IPS DF 6.9 (cell line): ENCODE results near the gene RIPOR2.
"Not testable (repeated sequence)": the region's sequence is repeated elsewhere in the genome, so short reads cannot be mapped to it uniquely, and the experiment has no call there.

ENCODE experiments used
- DNase-seq: peaks from one replicate; pipeline ENCODE4 v3.0.0-alpha.2; 2013; ENCODE audit warnings: low read depth, low spot score
- H3K27ac ChIP-seq: one replicate; pipeline ENCODE4 v1.5.1; 2013; ENCODE audit warnings: low read length, control low read depth
- H3K27me3 ChIP-seq: 2 replicates; pipeline ENCODE4 v1.6.1; 2013; ENCODE audit warnings: mild to moderate bottlenecking, low read length; ENCODE audit not compliant: control insufficient read depth, insufficient read depth
- H3K36me3 ChIP-seq: 2 replicates; pipeline ENCODE4 v1.6.1; 2013; ENCODE audit warnings: low read length; ENCODE audit not compliant: control insufficient read depth, insufficient read depth
- H3K4me1 ChIP-seq: 2 replicates; pipeline ENCODE4 v1.6.1; 2013; ENCODE audit warnings: low read length; ENCODE audit not compliant: control insufficient read depth, insufficient read depth
- H3K4me3 ChIP-seq: 2 replicates; pipeline ENCODE4 v1.5.1; 2013; ENCODE audit warnings: mild to moderate bottlenecking, low read length
- H3K9me3 ChIP-seq: 2 replicates; pipeline ENCODE4 v1.6.1; 2013; ENCODE audit warnings: low read length, inconsistent platforms; ENCODE audit not compliant: control insufficient read depth, insufficient read depth
- WGBS: extraction: QIAGEN DNeasy Blood & Tissue Kit; methylation state at CpG from one replicate; pipeline ENCODE4 v1.1.7; 2013; ENCODE audit warnings: mixed read lengths, missing lambda C conversion rate; ENCODE audit not compliant: insufficient read length, insufficient coverage; 5-methylcytosine and 5-hydroxymethylcytosine counted together

The RIPOR2 gene

DNA sequence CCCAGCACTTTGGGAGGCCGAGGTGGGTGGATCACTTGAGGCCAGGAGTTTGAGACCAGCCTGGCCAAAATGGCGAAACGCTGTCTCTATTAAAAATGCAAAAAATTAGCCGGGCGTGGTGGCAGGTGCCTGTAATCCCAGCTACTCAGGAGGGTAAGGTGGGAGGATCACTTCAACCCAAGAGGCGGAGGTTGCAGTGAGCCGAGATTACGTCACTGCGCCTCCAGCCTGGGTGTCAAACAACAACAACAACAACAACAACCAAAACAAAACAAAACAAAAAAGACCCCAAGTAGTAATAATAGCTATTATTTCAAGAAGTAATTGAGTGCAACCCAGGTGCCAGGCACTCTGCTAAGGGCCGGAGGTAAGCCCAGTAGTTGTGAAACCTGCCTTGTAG is 21.7 kb downstream of the RIPOR2 start:
- H3K9me3 ChIP-seq, H3K4me3 ChIP-seq, DNase-seq, H3K36me3 ChIP-seq, H3K27ac ChIP-seq, H3K4me1 ChIP-seq: not testable (repeated sequence)
- WGBS = no CpG with 5 or more reads among the region's 10 CpGs
- peaks cover 12% of the 10 kb centered on the region; the same call in 1 of the 2 replicates for H3K27me3 ChIP-seq

DNA sequence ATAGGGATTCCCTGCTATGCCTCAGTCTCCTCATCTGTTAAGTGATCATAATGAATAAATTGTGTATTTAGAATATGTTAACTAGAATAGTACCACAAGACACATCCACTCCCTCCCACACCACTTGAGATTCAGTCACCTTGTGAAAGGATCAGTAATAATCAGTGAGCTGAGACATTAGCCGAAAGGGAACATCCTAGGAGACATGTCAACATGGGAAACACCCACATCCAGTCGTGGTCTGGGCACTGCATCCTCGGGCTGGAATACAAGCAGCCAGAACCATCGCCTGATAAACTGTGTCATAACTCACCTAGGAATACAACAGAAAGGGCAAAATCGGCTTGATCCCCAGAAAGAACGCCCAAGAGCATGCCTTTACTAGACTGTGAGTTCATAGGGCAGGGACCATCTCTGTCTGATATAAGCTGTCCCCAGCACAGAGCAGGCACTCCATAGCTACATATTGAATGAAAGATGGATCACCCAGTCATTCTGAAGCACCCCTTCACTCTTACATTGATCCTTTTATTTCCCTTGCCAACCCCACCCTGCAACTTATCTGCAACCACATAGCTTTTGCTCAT is 23.9 kb downstream of the RIPOR2 start:
- WGBS = no CpG with 5 or more reads among the region's 6 CpGs
- Histone ChIP-seq H3K4me3 (no peak overlapping the region), H3K9me3 (no peaks in the 10 kb centered on the region), H3K4me1 (peaks cover 2% of the 10 kb centered on the region; the same call in 1 of the 2 replicates), H3K27me3 (peaks cover 12% of the 10 kb centered on the region; the same call in 1 of the 2 replicates), H3K36me3 (no peaks in the 10 kb centered on the region), H3K27ac (no peak overlapping the region)
- no peak for DNase-seq

- DNase-seq = no peak
- Histone ChIP-seq H3K4me3 (peak overlapping the region; percentile 47; the same call in 1 of the 2 replicates), H3K9me3 (no peaks in the 10 kb centered on the region), H3K4me1 (peaks cover 2% of the 10 kb centered on the region; the same call in 1 of the 2 replicates), H3K27me3 (peaks cover 12% of the 10 kb centered on the region; the same call in 1 of the 2 replicates), H3K27ac (no peak overlapping the region), H3K36me3 (no peaks in the 10 kb centered on the region)
- WGBS = no CpG with 5 or more reads among the region's 56 CpGs
These were observed 24.6 kb downstream of the RIPOR2 start for GRCh38 chr6:24910961-24911725.

DNA sequence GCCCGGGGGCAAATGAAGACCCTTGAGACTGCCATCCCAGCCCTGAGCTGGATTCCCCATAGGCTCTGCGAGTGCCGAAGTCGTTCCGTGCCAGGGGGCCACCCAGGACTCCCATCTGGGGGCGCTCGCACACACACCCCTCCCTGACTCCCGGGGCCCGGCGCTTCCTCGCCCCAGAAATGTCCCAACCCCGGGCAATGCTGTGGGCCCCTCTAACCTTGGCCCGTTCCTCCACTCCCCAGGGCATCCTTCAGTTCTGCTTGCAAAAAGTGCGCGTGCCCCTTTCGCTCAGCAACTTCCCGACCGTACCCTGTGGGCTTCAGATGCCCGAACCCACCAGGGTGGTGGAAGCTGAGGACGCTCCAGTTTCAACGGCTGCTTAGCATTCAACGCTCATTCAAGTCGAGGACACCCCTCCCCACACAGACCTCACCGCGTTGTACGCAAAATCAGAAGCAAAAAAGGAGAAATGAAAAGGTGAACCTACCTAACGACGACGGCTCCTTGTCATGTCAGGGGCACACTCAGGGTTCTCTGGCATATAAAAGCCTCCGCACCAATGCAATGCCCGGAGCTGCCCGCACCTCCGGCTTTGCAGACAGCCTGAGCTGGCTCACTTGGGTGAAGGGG is 25.3 kb downstream of the RIPOR2 start:
- Histone ChIP-seq H3K9me3 (no peaks in the 10 kb centered on the region), H3K27me3 (peaks cover 12% of the 10 kb centered on the region; the same call in 1 of the 2 replicates), H3K27ac (no peak overlapping the region), H3K4me1 (peaks cover 2% of the 10 kb centered on the region; the same call in 1 of the 2 replicates), H3K36me3 (no peaks in the 10 kb centered on the region), H3K4me3 (peak overlapping the region; percentile 47; the same call in 1 of the 2 replicates)
- no CpG with 5 or more reads among the region's 33 CpGs for WGBS
- no peak for DNase-seq

DNA sequence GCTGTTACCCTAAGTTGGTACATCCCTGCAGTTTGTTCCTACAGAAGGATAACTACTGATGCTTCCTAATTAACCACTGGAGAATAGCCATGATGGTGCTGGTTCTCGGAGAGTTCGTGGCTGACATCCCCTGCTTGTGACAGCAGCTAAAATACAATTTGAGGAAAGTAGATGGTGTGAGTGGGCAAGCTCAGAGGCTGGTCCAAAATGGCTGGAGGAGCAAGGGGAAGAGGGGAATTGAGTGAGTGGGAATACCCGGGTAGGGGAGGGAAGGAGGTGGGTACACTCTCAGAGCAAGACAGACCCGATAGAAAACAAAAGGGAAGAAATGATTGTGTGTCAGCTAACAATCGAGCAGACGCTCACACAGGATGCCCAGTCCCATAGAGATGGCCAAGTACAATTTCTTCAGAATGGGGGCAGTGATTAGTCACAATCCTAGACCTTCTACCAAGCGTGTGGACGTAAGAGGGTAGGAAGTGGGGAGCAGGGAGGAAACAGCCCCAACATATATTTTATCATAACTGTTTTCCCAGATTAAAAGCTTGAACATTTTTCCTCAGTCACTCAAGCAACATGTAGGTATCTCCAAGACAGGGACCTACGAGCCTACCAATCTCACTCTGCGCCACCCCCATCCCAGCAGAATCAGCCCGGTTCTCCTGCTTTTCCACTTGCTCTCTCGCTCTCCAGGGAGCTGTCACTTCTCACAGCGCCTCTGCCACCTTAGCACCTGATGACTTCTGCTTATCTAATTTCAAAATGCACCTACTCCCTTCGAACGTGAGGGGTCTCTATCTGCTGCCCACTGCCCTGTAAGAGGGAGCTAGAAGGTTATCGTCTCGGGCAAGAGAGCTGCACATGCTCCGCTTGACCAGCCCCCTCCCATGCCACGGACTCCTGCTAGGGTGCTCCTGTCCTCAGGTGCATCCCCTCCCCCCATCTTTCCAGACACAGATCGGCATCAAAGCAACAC is 26.2 kb downstream of the RIPOR2 start:
- Histone ChIP-seq H3K27ac (no peak overlapping the region), H3K36me3 (no peaks in the 10 kb centered on the region), H3K4me3 (peak overlapping the region; percentile 47; the same call in 1 of the 2 replicates), H3K4me1 (peaks cover 2% of the 10 kb centered on the region; the same call in 1 of the 2 replicates), H3K9me3 (no peaks in the 10 kb centered on the region), H3K27me3 (peaks cover 12% of the 10 kb centered on the region; the same call in 1 of the 2 replicates)
- DNase-seq = no peak
- WGBS = no CpG with 5 or more reads among the region's 20 CpGs

GRCh38 chr6:24908650-24909035 is 27.1 kb downstream of the RIPOR2 start:
- Histone ChIP-seq H3K9me3 (no peaks in the 10 kb centered on the region), H3K36me3 (no peaks in the 10 kb centered on the region), H3K27me3 (peaks cover 12% of the 10 kb centered on the region; the same call in 1 of the 2 replicates), H3K27ac (no peak overlapping the region), H3K4me1 (peaks cover 2% of the 10 kb centered on the region; the same call in 1 of the 2 replicates), H3K4me3 (no peak overlapping the region)
- no peak for DNase-seq
- WGBS = no CpG with 5 or more reads among the region's 4 CpGs

- no CpG with 5 or more reads among the region's 4 CpGs for WGBS
- no peaks in the 10 kb centered on the region for H3K36me3 ChIP-seq
- H3K27me3 ChIP-seq = peaks cover 12% of the 10 kb centered on the region; the same call in 1 of the 2 replicates
- H3K27ac ChIP-seq = no peak overlapping the region
- no peaks in the 10 kb centered on the region for H3K9me3 ChIP-seq
- H3K4me1 ChIP-seq = peaks cover 2% of the 10 kb centered on the region; the same call in 1 of the 2 replicates
- H3K4me3 ChIP-seq = no peak overlapping the region
- DNase-seq = no peak
These were observed 27.7 kb downstream of the RIPOR2 start for GRCh38 chr6:24907919-24908649.

DNA sequence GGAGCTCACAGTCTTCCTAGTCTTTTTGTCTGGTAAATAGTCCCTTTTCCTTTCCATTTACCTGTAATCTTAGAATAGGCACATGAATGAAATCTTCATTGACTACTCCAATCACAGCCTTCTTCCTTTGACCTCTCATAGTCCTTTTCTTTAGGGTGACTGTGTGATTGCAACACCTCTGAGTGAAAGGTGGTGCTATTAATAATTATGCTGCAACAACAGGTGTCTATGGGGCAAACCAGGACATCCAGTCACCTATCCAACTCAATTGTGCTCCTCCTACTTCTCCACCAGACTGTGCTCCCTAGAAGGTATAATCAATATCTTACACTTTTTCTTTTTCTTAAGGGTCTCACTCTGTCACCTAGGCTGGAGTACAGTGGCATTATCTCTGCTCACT is 29.4 kb downstream of the RIPOR2 start:
- H3K36me3 ChIP-seq = no peaks in the 10 kb centered on the region
- no peak overlapping the region for H3K4me3 ChIP-seq
- H3K27me3 ChIP-seq = peaks cover 12% of the 10 kb centered on the region; the same call in 1 of the 2 replicates
- no peaks in the 10 kb centered on the region for H3K9me3 ChIP-seq
- peaks cover 2% of the 10 kb centered on the region; the same call in 1 of the 2 replicates for H3K4me1 ChIP-seq
- no peak for DNase-seq
- no peak overlapping the region for H3K27ac ChIP-seq

DNA sequence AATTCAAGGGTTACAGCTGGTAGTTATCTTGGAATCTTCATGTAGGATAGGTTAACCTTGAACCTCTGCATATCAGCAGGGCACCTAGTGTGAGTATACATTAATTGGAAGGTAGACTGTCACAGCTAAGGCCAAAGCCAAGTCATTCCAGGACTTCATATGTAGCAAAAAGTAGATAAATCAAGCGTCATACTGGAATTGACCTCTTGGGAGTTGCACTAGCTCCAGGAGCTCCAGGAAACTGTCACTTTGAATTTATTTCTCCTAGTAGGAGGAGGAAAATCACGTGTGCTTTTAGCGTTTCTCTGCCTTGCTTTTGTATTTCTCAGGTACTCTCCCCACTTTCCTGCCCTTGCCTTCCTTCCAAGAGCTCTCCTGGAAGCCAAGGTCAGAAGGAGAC is 30.3 kb downstream of the RIPOR2 start:
- Histone ChIP-seq H3K9me3 (no peaks in the 10 kb centered on the region), H3K4me1 (peaks cover 2% of the 10 kb centered on the region; the same call in 1 of the 2 replicates), H3K4me3 (no peak overlapping the region), H3K36me3 (no peaks in the 10 kb centered on the region), H3K27ac (no peak overlapping the region), H3K27me3 (peaks cover 10% of the 10 kb centered on the region; the same call in 1 of the 2 replicates)
- no CpG with 5 or more reads among the region's 3 CpGs for WGBS
- no peak for DNase-seq
